AG08396 (cell line): ENCODE measurements around the gene SLC9A5.
A peak's percentile ranks its signal among the peaks of the same experiment; 100 is the strongest.

Experiments used
- DNase-seq: peaks from one replicate; pipeline ENCODE4 v3.0.0; 2012; ENCODE audit warnings: low spot score, mixed read lengths

The SLC9A5 gene

GRCh38 chr16:67215706-67216105, 33.1 kb upstream of the SLC9A5 start:
- DNase-seq, result no peak

- DNase-seq, result no peak
Observed at GRCh38 chr16:67216612-67217490, 31.9 kb upstream of the SLC9A5 start.

DNA sequence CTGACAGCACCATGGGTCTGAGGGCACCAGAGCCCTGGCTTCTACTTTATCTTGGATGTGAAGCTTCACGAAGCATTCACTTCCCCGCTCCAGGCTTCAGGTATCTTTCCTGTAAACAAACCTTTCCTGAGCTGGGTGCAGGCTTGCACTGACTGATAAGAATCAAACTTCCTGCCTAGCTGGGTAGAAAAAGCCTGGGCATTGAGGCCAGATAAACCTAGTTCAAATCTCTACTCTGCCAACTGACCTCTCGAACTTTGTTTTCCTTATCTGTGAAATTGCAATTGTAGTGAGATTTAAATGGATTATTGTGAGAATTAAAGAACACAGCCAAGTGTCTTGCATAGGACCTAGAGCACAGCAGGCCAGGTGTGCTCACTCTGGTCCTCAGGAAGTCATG, 24.8 kb upstream of the SLC9A5 start:
- DNase-seq, result no peak

DNA sequence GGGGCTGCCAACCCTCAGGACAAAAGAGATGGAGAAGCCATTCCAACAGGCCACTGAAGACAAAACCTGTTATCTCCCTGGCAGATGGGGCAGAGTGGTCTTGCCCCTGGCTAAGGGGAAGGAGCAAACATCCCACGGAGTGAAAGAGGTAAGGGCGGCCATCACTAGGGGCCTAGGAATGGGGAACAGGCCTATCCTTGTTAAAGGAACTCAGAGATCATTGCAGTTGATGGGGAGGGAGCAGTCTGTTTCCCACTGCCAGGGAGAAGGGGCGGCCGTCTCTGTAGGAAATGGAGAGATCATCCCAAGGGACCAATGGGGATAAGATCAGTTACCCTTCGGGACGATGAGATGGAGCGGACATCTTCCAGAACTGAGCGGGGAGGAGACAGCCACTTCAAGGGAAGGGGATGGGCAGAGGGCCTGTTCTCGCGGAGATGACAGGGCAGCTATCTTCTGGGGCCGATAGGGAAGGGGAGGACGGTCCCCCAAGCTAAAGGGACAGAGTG, 22.4 kb upstream of the SLC9A5 start:
- no peak for DNase-seq

DNA sequence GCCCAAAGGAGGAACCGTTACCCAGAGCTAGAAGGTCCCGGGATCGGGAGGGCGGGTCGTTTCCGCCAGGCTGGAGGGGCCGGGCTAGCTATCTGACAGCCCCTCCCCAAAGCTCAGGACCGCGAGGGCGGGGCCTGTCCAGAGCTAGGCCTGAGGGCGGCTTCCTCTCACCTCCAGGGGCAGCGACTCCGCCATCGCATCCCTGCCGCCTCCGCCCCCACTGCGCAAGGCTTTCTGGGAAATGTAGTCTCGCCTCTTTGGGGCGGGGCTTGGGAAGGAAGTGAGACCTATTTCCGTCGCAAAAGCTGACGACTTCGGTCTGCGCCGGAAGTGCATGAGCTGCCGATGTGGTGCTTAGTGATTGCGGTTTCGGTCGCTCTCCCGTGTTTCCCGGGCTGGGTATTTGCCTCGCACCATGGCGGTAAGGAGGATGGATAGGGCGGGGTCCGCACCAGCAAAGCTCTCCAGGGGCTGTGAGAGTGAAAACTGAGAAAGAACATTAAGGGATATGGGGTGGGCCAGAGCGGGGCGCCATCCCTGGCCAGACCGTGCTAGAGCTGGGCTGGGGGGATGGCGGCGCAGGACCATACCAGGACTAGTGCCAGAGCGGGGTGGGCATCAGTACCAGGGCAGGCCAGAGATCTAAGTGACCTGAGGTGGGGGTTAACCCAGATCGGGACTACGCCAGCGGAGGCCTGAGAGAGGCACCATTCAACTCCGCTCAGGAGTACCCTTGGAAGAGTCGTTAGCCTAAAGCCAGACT, 21.8 kb upstream of the SLC9A5 start, which contains the start of gene TMEM208:
Gene TMEM208, plus strand, starts transcription at position 327 of the 763 bp plus-strand sequence. Its CDS starts 89 bp downstream, at position 416.
- DNase-seq, result peak; percentile 97

DNA sequence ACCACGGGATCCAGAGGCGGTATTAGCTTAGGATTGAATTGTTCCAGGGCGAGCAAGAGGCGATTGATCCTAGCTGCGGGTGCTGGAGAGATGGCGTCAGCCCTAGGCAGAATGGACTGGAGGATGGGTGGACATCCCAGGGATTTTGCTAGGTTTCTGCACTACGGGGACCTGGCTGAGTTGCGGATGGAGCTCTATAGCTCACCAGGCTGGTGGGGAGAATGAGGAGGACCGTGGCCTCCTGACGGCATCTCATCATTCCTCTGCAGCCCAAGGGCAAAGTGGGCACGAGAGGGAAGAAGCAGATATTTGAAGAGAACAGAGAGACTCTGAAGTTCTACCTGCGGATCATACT, 21.2 kb upstream of the SLC9A5 start:
- no peak for DNase-seq

- DNase-seq, result no peak
Observed at GRCh38 chr16:67228034-67228785, 20.6 kb upstream of the SLC9A5 start.

DNA sequence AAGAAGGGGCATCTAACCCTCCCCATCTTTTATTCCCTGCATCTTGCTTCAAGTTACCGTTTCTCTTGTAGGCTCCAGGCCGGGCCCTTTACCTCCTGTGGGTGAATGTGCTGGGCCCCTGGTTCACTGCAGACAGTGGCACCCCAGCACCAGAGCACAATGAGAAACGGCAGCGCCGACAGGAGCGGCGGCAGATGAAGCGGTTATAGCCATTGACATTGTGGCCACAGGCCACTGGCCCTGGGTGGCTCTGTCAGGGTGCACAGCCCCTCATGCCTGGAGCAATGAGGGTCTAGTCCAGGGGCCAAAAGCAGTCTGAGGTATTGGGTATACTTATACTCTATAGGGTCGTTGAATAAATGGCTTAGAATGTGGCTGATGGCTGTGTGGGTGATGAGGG, 19.9 kb upstream of the SLC9A5 start:
- no peak for DNase-seq

DNA sequence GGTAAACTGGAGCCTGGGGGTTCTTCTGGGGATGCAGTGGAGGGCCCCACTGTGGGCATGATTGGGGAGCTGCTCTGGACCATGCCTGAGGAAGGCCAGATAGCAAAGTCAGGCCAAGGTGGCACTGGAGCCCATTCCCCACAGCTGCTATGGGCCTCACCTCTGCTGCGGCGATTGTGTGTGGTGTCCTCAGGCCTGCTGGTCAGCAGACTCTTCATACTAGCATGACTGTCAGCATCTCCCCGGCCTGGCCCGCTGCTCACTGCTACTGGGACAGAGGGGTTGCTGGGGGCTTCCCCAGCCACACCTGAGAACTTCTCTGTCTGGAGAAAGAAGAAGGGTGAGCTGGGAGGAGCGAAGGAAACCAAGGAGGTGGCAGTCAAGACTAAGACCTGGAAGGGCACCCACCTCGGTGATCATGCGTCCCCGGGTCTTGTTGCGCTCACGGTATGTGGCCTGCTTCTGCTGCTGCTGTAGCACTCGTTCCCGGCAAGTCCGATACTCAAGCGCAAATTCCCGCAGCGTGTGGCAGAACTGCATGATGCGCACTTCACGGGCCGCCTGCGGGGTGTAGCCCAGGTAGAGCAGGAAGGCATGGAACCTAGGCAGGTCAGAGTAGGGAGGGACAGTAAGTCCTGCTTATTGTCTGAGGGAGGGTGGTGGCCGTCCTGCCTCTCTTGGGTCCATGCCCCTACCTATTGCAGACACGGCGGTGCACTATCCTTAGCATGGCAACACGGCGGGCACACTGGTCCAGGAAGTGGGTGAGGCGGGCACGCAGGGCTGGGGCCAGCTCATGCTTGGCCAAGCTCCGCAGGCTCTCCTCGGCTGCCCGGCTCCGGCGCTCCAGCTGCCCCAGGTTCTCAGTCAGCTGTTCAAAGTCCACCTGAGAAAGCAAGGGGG, 18.6 kb upstream of the SLC9A5 start:
- DNase-seq, result no peak

DNA sequence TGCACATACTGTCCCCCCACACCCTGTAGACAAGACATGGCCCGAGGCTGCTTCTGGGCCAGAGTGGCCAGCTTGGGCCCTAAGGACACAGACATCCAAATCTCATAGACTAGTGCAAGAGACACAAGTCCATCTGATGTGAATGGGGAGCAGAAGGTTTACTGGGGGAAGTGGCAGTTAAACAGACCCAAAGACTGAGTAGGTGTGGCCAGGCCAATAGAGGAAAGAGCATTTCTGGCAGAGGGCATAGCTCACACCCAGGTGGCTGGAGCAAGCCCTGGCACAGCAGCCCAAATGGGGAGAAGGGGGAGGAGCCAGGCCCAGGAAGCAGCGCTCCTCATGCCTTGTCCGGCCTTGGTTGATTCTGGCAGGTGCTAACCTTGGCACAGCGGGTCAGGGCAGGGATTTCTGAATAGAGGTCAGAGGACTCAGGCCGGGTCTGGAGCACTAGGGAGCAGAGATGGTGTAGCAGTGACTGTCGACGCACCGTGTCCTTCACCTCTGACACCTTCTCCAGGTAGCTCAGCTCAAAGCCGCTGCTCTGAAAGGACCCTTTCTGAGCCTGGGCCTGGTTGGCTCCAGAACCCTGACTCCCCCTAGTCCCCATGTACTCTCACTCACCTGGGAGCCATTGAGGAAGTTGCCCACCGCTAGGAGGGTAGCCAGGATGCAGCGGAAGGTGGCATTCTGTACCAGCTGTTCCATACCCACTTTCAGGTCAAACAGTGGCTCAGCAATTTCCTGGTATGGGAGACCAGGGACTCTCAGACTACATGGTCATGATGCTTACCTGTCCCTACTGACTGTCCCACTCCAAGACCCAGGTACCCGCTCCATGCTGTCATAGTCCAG, 17.7 kb upstream of the SLC9A5 start:
- DNase-seq, result no peak

- DNase-seq, result no peak
Observed at GRCh38 chr16:67233596-67233995, 15.2 kb upstream of the SLC9A5 start.

DNA sequence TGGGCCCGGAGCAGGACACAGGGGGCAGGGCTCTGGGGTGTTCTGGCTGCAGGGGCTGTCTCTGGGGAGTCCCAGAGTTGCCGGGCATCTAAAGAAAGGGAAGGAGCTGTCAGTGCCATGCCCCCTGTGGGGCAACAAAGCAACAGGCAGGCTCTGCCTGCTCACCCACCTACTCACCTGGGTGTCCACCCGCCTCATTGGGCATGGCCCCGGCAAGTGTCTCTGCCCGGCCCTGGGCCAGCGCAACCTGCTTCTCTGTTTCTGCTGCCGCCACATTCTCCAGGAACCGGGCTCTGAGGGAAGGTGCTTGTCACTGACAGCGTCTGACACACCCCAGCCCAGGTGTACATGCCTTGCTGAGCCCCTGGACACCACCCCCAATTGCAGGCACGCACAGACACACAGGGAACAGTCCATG, 14.6 kb upstream of the SLC9A5 start:
- DNase-seq, result no peak

- DNase-seq, result no peak
Observed at GRCh38 chr16:67235816-67236562, 12.8 kb upstream of the SLC9A5 start.

- peak; percentile 80 for DNase-seq
Observed at GRCh38 chr16:67236563-67237395, 12.0 kb upstream of the SLC9A5 start.

GRCh38 chr16:67237396-67238277, 11.1 kb upstream of the SLC9A5 start:
- DNase-seq, result no peak

DNA sequence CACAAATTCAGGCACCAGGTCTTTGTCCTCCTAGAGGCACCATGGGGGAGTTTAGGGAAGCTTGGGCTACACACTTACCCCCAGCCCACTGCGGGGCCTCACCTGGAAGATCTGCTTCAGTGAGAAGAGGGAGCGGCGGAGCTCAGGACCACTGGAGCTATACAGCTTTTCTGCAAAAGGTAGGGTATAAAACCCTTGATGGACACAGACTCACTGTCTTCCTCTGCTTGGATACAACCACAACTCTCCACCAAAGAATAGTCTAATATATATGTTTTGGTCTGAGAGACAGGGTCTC, 10.6 kb upstream of the SLC9A5 start:
- no peak for DNase-seq

GRCh38 chr16:67238806-67239470, 9.8 kb upstream of the SLC9A5 start:
- no peak for DNase-seq
